DOHH2 (cell line): ENCODE results near the gene CBL.

ENCODE experiments used
- H3F3A ChIP-seq: fragments of 200-600 bp; sonication (generic), shearing (Covaris generic); 2 replicates; pipeline ENCODE4 v1.6.0; 2016; ENCODE audit warnings: antibody characterized with exemption, mild to moderate bottlenecking; ENCODE audit not compliant: control insufficient read depth, insufficient read depth
- H3K27ac ChIP-seq: fragments of 200-600 bp; sonication (generic); 2 replicates; pipeline ENCODE4 v1.5.1; 2014; ENCODE audit warnings: low read depth, mild to moderate bottlenecking, low read length, moderate library complexity
- H3K27me3 ChIP-seq: fragments of 200-600 bp; sonication (generic); 2 replicates; pipeline ENCODE4 v1.6.1; 2014; ENCODE audit warnings: mild to moderate bottlenecking, low read length, mixed read lengths; ENCODE audit not compliant: control insufficient read depth
- H3K36me3 ChIP-seq: fragments of 200-600 bp; sonication (generic); 2 replicates; pipeline ENCODE4 v1.6.1; 2014; ENCODE audit warnings: mild to moderate bottlenecking, low read length, moderate library complexity, mixed read lengths; ENCODE audit not compliant: control insufficient read depth
- H3K4me1 ChIP-seq: fragments of 200-600 bp; sonication (generic); 2 replicates; pipeline ENCODE4 v1.6.1; 2014; ENCODE audit warnings: mild to moderate bottlenecking, low read length, mixed read lengths; ENCODE audit not compliant: control insufficient read depth
- H3K4me2 ChIP-seq: fragments of 200-600 bp; sonication (generic); 2 replicates; pipeline ENCODE4 v1.6.0; 2014; ENCODE audit warnings: mild to moderate bottlenecking, low read length, moderate library complexity
- H3K4me3 ChIP-seq: fragments of 200-600 bp; sonication (generic); 2 replicates; pipeline ENCODE4 v1.5.1; 2014; ENCODE audit warnings: mild to moderate bottlenecking, low read length, mixed read lengths
- H3K79me2 ChIP-seq: fragments of 200-600 bp; sonication (generic); 2 replicates; pipeline ENCODE4 v1.6.1; 2014; ENCODE audit warnings: mild to moderate bottlenecking, low read length, mixed read lengths; ENCODE audit not compliant: control insufficient read depth
- H3K9me2 ChIP-seq: fragments of 200-600 bp; sonication (generic); replicated peaks from 2 replicates; pipeline ENCODE4 v1.6.1; 2014; ENCODE audit warnings: mild to moderate bottlenecking, low read length, mixed read lengths; ENCODE audit not compliant: control insufficient read depth
- H3K9me3 ChIP-seq: fragments of 200-600 bp; sonication (generic); 2 replicates; pipeline ENCODE4 v1.6.1; 2014; ENCODE audit warnings: antibody characterized with exemption, low read length, mixed read lengths; ENCODE audit not compliant: control insufficient read depth, insufficient read depth
- H4K20me1 ChIP-seq: fragments of 200-600 bp; sonication (generic); 2 replicates; pipeline ENCODE4 v1.6.0; 2014; ENCODE audit warnings: low read depth, mild to moderate bottlenecking, antibody characterized with exemption, low read length, moderate library complexity; ENCODE audit not compliant: control insufficient read depth, insufficient read depth
- CTCF ChIP-seq: fragments of 200-600 bp; sonication (generic); IDR thresholded peaks from one replicate; pipeline ENCODE4 v1.5.1; 2014; ENCODE audit warnings: antibody characterized with exemption, mild to moderate bottlenecking, low read depth, low read length; ENCODE audit not compliant: poor library complexity, severe bottlenecking
- EZH2phosphoT487 ChIP-seq: fragments of 200-600 bp; sonication (generic); IDR thresholded peaks from 2 replicates; pipeline ENCODE4 v1.6.1; 2017; ENCODE audit warnings: borderline replicate concordance, mild to moderate bottlenecking, antibody characterized with exemption, low read length, moderate library complexity, mixed read lengths

Gene CBL

GRCh38 chr11:119336744-119337469 lies 130.8 kb downstream of the CBL start:
- Histone ChIP-seq H3K79me2 (peaks cover 36% of the 10 kb centered on the region), H3K36me3 (peaks cover 28% of the 10 kb centered on the region), H3K4me3 (no peak overlapping the region), H3K27me3 (peaks cover 14% of the 10 kb centered on the region), H3K9me2 (no peaks in the 10 kb centered on the region), H3F3A (0 out of 2 replicates have a peak, but pooled peaks cover 3% of the 10 kb centered on the region), H4K20me1 (0 out of 2 replicates have a peak, but pooled peaks cover 8% of the 10 kb centered on the region), H3K4me1 (peaks cover 53% of the 10 kb centered on the region), H3K4me2 (peak overlapping the region; percentile 15; the same call in 1 of the 2 replicates), H3K9me3 (no peaks in the 10 kb centered on the region), H3K27ac (no peak overlapping the region)
- no peak for TF ChIP-seq EZH2phosphoT487

GRCh38 chr11:119337581-119338317 lies 131.6 kb downstream of the CBL start:
- Histone ChIP-seq H3K27ac (no peak overlapping the region), H3K36me3 (peaks cover 28% of the 10 kb centered on the region), H3K4me1 (peaks cover 53% of the 10 kb centered on the region), H3K9me2 (no peaks in the 10 kb centered on the region), H3K4me2 (peak overlapping the region; percentile 29), H3F3A (0 out of 2 replicates have a peak, but pooled peaks cover 3% of the 10 kb centered on the region), H3K9me3 (no peaks in the 10 kb centered on the region), H3K27me3 (peaks cover 22% of the 10 kb centered on the region), H3K4me3 (peak overlapping the region; percentile 5; the same call in 1 of the 2 replicates), H4K20me1 (0 out of 2 replicates have a peak, but pooled peaks cover 8% of the 10 kb centered on the region), H3K79me2 (peaks cover 36% of the 10 kb centered on the region)
- TF ChIP-seq EZH2phosphoT487 (no peak), CTCF (no peak)

GRCh38 chr11:119338318-119338890 lies 132.3 kb downstream of the CBL start:
- H3K9me2 ChIP-seq = no peaks in the 10 kb centered on the region
- peaks cover 28% of the 10 kb centered on the region for H3K36me3 ChIP-seq
- peaks cover 28% of the 10 kb centered on the region for H3K27me3 ChIP-seq
- H3K27ac ChIP-seq = no peak overlapping the region
- peaks cover 36% of the 10 kb centered on the region for H3K79me2 ChIP-seq
- 0 out of 2 replicates have a peak, but pooled peaks cover 3% of the 10 kb centered on the region for H3F3A ChIP-seq
- H4K20me1 ChIP-seq = 0 out of 2 replicates have a peak, but pooled peaks cover 8% of the 10 kb centered on the region
- TF ChIP-seq CTCF (peak; percentile 93), EZH2phosphoT487 (no peak)
- H3K4me2 ChIP-seq = peak overlapping the region; percentile 29
- H3K9me3 ChIP-seq = no peaks in the 10 kb centered on the region
- H3K4me1 ChIP-seq = peaks cover 52% of the 10 kb centered on the region
- H3K4me3 ChIP-seq = peak overlapping the region; percentile 5; the same call in 1 of the 2 replicates
